ENCODE data around the gene FOXN4. TPM values are rescaled to one million over a fixed set of nuclear protein-coding genes. Genes with fewer than 3 reads are reported as not detected.

Gene FOXN4
- total and polyA plus RNA-seq, 2 donors (not counting 3 experiments of a cell fraction or from before 2014, with no cell fraction given), result not detected

- dilution Hi-C loops (cut with MboI; ENCODE audit: extremely low pct_ligation_motif_present, low sequenced_read_pairs), result no loop called here
- no peak for DNase-seq (ENCODE audit: low read depth, low spot score)
- intact Hi-C loops (cut with micrococcal nuclease), result no loop called here
- Histone ChIP-seq H3K4me2 (ENCODE audit: insufficient read depth, low read length) (no peak overlapping the region), H3K27ac (ENCODE audit: insufficient read depth, low read depth, low read length) (no peak overlapping the region), H3K9me3 (replicated peaks; ENCODE audit: control insufficient read depth, insufficient read depth, low read length) (no peaks in the 10 kb centered on the region), H3K9ac (replicated peaks; ENCODE audit: extremely low read depth, insufficient read depth, low read length) (no peak overlapping the region), H3K36me3 (ENCODE audit: control insufficient read depth in 2 of 2, extremely low read depth in 1 of 2, insufficient read depth in 2 of 2, low read length in 2 of 2) (no peaks in the 10 kb centered on the region), H3K79me2 (ENCODE audit: control insufficient read depth, insufficient read depth, low read length) (no peaks in the 10 kb centered on the region), H4K20me1 (replicated peaks; ENCODE audit: control insufficient read depth, extremely low read depth, insufficient read depth, low read length) (no peaks in the 10 kb centered on the region), H3K4me1 (ENCODE audit: control insufficient read depth, extremely low read depth, insufficient read depth, low read length) (no peaks in the 10 kb centered on the region), H2AFZ (ENCODE audit: low read depth, low read length) (no peak overlapping the region), H3K4me3 (replicated peaks in 1 of 3; ENCODE audit: insufficient read depth in 1 of 3, low read depth in 1 of 3, low read length in 3 of 3) (no peak overlapping the region), H3K9me1 (replicated peaks; ENCODE audit: control insufficient read depth, extremely low read depth, insufficient read depth, low read length) (no peaks in the 10 kb centered on the region), H3K27me3 (ENCODE audit: control insufficient read depth in 2 of 2, insufficient read depth in 2 of 2, low read length in 2 of 2) (no peaks in the 10 kb centered on the region)
- CTCF ChIA-PET, result interaction anchor here (0.6 to 1.4 kb wide), 3 partner anchors 9 to 160 kb away, joined by 3 read pairs; no protein-coding TSS in a partner anchor
- no peak for FAIRE-seq
- BruUV-seq (replicated peaks), result no TSS peak
- TF ChIP-seq MAX (IDR thresholded peaks at IDR 0.05; ENCODE audit: insufficient read depth, insufficient read length) (no peak), POLR2AphosphoS5 (IDR thresholded peaks at IDR 0.05; ENCODE audit: insufficient read depth, low read depth, low read length) (no peak), GATA2 (IDR thresholded peaks at IDR 0.05; ENCODE audit: insufficient read depth, insufficient read length, low read depth, low read length) (no peak), MYC (IDR thresholded peaks at IDR 0.05; ENCODE audit: low read depth, low read length) (no peak), CTCF (IDR thresholded peaks at IDR 0.05; ENCODE audit: extremely low read depth in 1 of 2, insufficient read depth in 1 of 2, low read depth in 1 of 2, low read length in 2 of 2) (no peak)
- POLR2A ChIA-PET, result no interaction called here
Observed at GRCh38 chr12:109273354-109273753, 35.7 kb downstream of the FOXN4 start.

GRCh38 chr12:109271418-109271817, 37.7 kb downstream of the FOXN4 start:
- Histone ChIP-seq H3K9me3 (replicated peaks; ENCODE audit: control insufficient read depth, insufficient read depth, low read length) (no peaks in the 10 kb centered on the region), H3K4me3 (replicated peaks in 1 of 3; ENCODE audit: insufficient read depth in 1 of 3, low read depth in 1 of 3, low read length in 3 of 3) (no peak overlapping the region), H2AFZ (ENCODE audit: low read depth, low read length) (no peak overlapping the region), H3K9ac (replicated peaks; ENCODE audit: extremely low read depth, insufficient read depth, low read length) (no peak overlapping the region), H3K36me3 (ENCODE audit: control insufficient read depth in 2 of 2, extremely low read depth in 1 of 2, insufficient read depth in 2 of 2, low read length in 2 of 2) (no peaks in the 10 kb centered on the region), H3K27ac (ENCODE audit: insufficient read depth, low read depth, low read length) (no peak overlapping the region), H3K27me3 (ENCODE audit: control insufficient read depth in 2 of 2, insufficient read depth in 2 of 2, low read length in 2 of 2) (no peaks in the 10 kb centered on the region), H3K79me2 (ENCODE audit: control insufficient read depth, insufficient read depth, low read length) (no peaks in the 10 kb centered on the region), H3K4me1 (ENCODE audit: control insufficient read depth, extremely low read depth, insufficient read depth, low read length) (no peaks in the 10 kb centered on the region), H3K9me1 (replicated peaks; ENCODE audit: control insufficient read depth, extremely low read depth, insufficient read depth, low read length) (no peaks in the 10 kb centered on the region), H3K4me2 (ENCODE audit: insufficient read depth, low read length) (no peak overlapping the region), H4K20me1 (replicated peaks; ENCODE audit: control insufficient read depth, extremely low read depth, insufficient read depth, low read length) (no peaks in the 10 kb centered on the region)
- intact Hi-C loops (cut with micrococcal nuclease) (no loop called here), dilution Hi-C loops (cut with MboI; ENCODE audit: extremely low pct_ligation_motif_present, low sequenced_read_pairs) (no loop called here)
- FAIRE-seq (no peak), DNase-seq (ENCODE audit: low read depth, low spot score) (no peak)
- TF ChIP-seq MYC (IDR thresholded peaks at IDR 0.05; ENCODE audit: low read depth, low read length) (no peak), JUN (IDR thresholded peaks at IDR 0.05; ENCODE audit: borderline replicate concordance, insufficient read depth, insufficient read length, low read depth) (no peak), GATA2 (IDR thresholded peaks at IDR 0.05; ENCODE audit: insufficient read depth, insufficient read length, low read depth, low read length) (no peak), FOS (IDR thresholded peaks at IDR 0.05; ENCODE audit: borderline replicate concordance, insufficient read depth, low read length) (no peak), EZH2 (IDR thresholded peaks at IDR 0.05; ENCODE audit: borderline replicate concordance, low read depth, low read length, severe bottlenecking) (no peak), POLR2A (IDR thresholded peaks at IDR 0.05; ENCODE audit: low read depth, low read length) (no peak)
- BruUV-seq (replicated peaks), result no TSS peak
- ChIA-PET POLR2A (no interaction called here), CTCF (no interaction called here)

All from endothelial cell of umbilical vein (primary cell).